ENCODE measurements around the gene TBL1X. TPM values are rescaled to one million over a fixed set of nuclear protein-coding genes. Genes with fewer than 3 reads are reported as not detected.

TBL1X gene
- total and polyA plus RNA-seq, 2 of the 4 experiments (the other 2 are of a cell fraction) = 16.2 to 20.8 TPM

DNA sequence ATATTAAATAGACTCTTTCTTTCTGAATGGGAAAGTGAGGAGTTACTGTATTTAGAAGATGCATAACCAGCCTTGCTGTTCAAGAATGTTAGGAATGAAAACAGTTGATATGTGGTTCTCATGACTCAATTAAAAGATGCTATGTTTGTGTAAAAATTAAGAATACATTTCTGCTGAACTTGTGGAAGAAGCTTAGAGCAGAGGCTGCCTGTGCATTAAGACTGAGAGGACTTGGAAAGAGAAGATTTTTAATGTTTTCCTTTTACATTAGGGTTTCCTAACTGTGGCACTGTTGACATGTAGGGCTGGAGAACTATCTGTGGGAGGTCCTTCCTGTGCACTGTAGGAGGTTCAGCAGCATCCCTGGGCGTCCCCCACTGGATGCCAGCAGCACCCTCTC lies 163.1 kb downstream of the TBL1X start:
- CTCF ChIA-PET = no interaction called here
- no peaks in the 10 kb centered on the region; the same call in 1 of the 2 replicates for H3K4me1 ChIP-seq (ENCODE audit: control insufficient read depth, insufficient read depth, low read length)

More for the DNA sequence above, 163.1 kb downstream of the TBL1X start:
- H4K5ac ChIP-seq (ENCODE audit: low read depth, low read length) = no peak overlapping the region
- no peak overlapping the region for H2BK5ac ChIP-seq (ENCODE audit: low read depth, low read length, poor library complexity, severe bottlenecking)
- no peak overlapping the region for H3K4me3 ChIP-seq (ENCODE audit: insufficient read depth, low read depth, low read length)
- H3K18ac ChIP-seq (ENCODE audit: low read depth, low read length) = no peak overlapping the region
- ATAC-seq (ENCODE audit: low read depth) (peak; percentile 85), DNase-seq (peak; percentile 41)
- in situ Hi-C loops (cut with MboI; ENCODE audit: low sequenced_read_pairs) (no loop called here), intact Hi-C loops (cut with micrococcal nuclease) (no loop called here), dilution Hi-C loops (cut with HindIII; ENCODE audit: low sequenced_read_pairs, unreplicated experiment) (no loop called here)
- H2AK5ac ChIP-seq (ENCODE audit: low read depth, low read length) = no peak overlapping the region
- no peak overlapping the region for H3K56ac ChIP-seq (ENCODE audit: extremely low read depth, insufficient read depth, low read length)
- no peaks in the 10 kb centered on the region for H3K9me3 ChIP-seq (ENCODE audit: control insufficient read depth, insufficient read depth, low read length)
- no peak overlapping the region for H2BK20ac ChIP-seq (ENCODE audit: low read depth, low read length)
- H3K27me3 ChIP-seq (ENCODE audit: control insufficient read depth, insufficient read depth, low read length) = no peaks in the 10 kb centered on the region
- BruUV-seq (replicated peaks) = no TSS peak
- H4K8ac ChIP-seq (ENCODE audit: low read depth in 2 of 2, low read length in 2 of 2) = no peak overlapping the region
- WGBS, 2 experiments (ENCODE audit: extremely low coverage in 2 of 2, insufficient read length in 1 of 2) = no CpG with 5 or more reads among the region's 1 CpG
- no peak overlapping the region for H2BK120ac ChIP-seq (ENCODE audit: low read depth, low read length)
- H4K20me1 ChIP-seq (ENCODE audit: insufficient read depth, low read length) = peaks cover 32% of the 10 kb centered on the region
- H3K23ac ChIP-seq (ENCODE audit: low read depth, low read length) = no peak overlapping the region
- H3K79me1 ChIP-seq (ENCODE audit: low read depth in 1 of 2, low read length in 2 of 2) = peaks cover 19 to 40% of the 10 kb centered on the region in 2 experiments; a peak in 3 of 4 replicates
- no peak overlapping the region for H3K9ac ChIP-seq (ENCODE audit: low read depth, low read length)
- no peak overlapping the region for H3K4ac ChIP-seq (ENCODE audit: low read depth, low read length)
- POLR2A ChIA-PET (ENCODE audit: unreplicated experiment) = interaction anchor here (0.6 kb wide), 1 partner anchor 156 kb away, joined by 3 read pairs; no protein-coding TSS in a partner anchor
- no peak overlapping the region for H2BK15ac ChIP-seq (ENCODE audit: low read depth, low read length)
- TF ChIP-seq MAFK (IDR thresholded peaks at IDR 0.05; ENCODE audit: low read depth, low read length) (no peak), BHLHE40 (IDR thresholded peaks at IDR 0.05; ENCODE audit: low read depth, low read length) (no peak), MAZ (IDR thresholded peaks at IDR 0.05; ENCODE audit: borderline replicate concordance, low read depth, low read length) (no peak), RFX5 (IDR thresholded peaks at IDR 0.05; ENCODE audit: low read depth, low read length) (no peak), FOS (IDR thresholded peaks at IDR 0.05; ENCODE audit: low read depth, low read length) (no peak), RAD21 (IDR thresholded peaks at IDR 0.05; ENCODE audit: low read length) (no peak), POLR2A (IDR thresholded peaks at IDR 0.05; ENCODE audit: low read depth, low read length) (no peak), CHD1 (IDR thresholded peaks at IDR 0.05; ENCODE audit: low read depth, low read length) (no peak), SMC3 (IDR thresholded peaks at IDR 0.05; ENCODE audit: low read depth, low read length) (no peak), RCOR1 (IDR thresholded peaks at IDR 0.05; ENCODE audit: insufficient replicate concordance, low read length) (no peak), NFE2L2 (IDR thresholded peaks at IDR 0.05; ENCODE audit: low read depth, low read length) (no peak), MXI1 (IDR thresholded peaks at IDR 0.05; ENCODE audit: borderline replicate concordance, low read depth, low read length) (no peak), CEBPB (IDR thresholded peaks at IDR 0.05; ENCODE audit: low read depth, low read length) (no peak)
- TF ChIP-seq, protein P1, sequence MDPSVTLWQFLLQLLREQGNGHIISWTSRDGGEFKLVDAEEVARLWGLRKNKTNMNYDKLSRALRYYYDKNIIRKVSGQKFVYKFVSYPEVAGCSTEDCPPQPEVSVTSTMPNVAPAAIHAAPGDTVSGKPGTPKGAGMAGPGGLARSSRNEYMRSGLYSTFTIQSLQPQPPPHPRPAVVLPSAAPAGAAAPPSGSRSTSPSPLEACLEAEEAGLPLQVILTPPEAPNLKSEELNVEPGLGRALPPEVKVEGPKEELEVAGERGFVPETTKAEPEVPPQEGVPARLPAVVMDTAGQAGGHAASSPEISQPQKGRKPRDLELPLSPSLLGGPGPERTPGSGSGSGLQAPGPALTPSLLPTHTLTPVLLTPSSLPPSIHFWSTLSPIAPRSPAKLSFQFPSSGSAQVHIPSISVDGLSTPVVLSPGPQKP (IDR thresholded peaks at IDR 0.05; ENCODE audit: borderline replicate concordance, low read depth, low read length) = no peak
- TF ChIP-seq, protein P2, sequence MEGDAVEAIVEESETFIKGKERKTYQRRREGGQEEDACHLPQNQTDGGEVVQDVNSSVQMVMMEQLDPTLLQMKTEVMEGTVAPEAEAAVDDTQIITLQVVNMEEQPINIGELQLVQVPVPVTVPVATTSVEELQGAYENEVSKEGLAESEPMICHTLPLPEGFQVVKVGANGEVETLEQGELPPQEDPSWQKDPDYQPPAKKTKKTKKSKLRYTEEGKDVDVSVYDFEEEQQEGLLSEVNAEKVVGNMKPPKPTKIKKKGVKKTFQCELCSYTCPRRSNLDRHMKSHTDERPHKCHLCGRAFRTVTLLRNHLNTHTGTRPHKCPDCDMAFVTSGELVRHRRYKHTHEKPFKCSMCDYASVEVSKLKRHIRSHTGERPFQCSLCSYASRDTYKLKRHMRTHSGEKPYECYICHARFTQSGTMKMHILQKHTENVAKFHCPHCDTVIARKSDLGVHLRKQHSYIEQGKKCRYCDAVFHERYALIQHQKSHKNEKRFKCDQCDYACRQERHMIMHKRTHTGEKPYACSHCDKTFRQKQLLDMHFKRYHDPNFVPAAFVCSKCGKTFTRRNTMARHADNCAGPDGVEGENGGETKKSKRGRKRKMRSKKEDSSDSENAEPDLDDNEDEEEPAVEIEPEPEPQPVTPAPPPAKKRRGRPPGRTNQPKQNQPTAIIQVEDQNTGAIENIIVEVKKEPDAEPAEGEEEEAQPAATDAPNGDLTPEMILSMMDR (conservative IDR thresholded peaks at IDR 0.05; ENCODE audit: low read depth, low read length) = no peak
- TF ChIP-seq, protein P3, sequence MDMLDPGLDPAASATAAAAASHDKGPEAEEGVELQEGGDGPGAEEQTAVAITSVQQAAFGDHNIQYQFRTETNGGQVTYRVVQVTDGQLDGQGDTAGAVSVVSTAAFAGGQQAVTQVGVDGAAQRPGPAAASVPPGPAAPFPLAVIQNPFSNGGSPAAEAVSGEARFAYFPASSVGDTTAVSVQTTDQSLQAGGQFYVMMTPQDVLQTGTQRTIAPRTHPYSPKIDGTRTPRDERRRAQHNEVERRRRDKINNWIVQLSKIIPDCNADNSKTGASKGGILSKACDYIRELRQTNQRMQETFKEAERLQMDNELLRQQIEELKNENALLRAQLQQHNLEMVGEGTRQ (IDR thresholded peaks at IDR 0.05; ENCODE audit: low read depth, low read length) = no peak
- H2AK9ac ChIP-seq (replicated peaks; ENCODE audit: low read depth, low read length, poor library complexity) = no peak overlapping the region
- peak overlapping the region; percentile 33; the same call in 1 of the 2 replicates for H3K4me2 ChIP-seq (ENCODE audit: low read depth, low read length)
- no peak overlapping the region for H4K91ac ChIP-seq (ENCODE audit: insufficient read depth, low read depth, low read length)
- H3K27ac ChIP-seq (ENCODE audit: insufficient read depth, low read length) = no peak overlapping the region
- no peak overlapping the region for H2AFZ ChIP-seq (replicated peaks; ENCODE audit: low read length, poor library complexity)
- H3K9me1 ChIP-seq (ENCODE audit: insufficient read depth, low read length) = peaks cover 6% of the 10 kb centered on the region; the same call in 1 of the 2 replicates
- H3K36me3 ChIP-seq (ENCODE audit: control insufficient read depth, insufficient read depth, low read length) = no peaks in the 10 kb centered on the region
- no peak overlapping the region for H3K14ac ChIP-seq (replicated peaks; ENCODE audit: low read depth, low read length)

All from IMR-90 (cell line).